ENCODE measurements around the gene C1S. TPM values are rescaled to one million over a fixed set of nuclear protein-coding genes. Genes with fewer than 3 reads are reported as not detected.

Gene C1S
- total and polyA plus RNA-seq, 2 donors (not counting 3 experiments of a cell fraction or from before 2014, with no cell fraction given), result 0.32 to 0.38 TPM

DNA sequence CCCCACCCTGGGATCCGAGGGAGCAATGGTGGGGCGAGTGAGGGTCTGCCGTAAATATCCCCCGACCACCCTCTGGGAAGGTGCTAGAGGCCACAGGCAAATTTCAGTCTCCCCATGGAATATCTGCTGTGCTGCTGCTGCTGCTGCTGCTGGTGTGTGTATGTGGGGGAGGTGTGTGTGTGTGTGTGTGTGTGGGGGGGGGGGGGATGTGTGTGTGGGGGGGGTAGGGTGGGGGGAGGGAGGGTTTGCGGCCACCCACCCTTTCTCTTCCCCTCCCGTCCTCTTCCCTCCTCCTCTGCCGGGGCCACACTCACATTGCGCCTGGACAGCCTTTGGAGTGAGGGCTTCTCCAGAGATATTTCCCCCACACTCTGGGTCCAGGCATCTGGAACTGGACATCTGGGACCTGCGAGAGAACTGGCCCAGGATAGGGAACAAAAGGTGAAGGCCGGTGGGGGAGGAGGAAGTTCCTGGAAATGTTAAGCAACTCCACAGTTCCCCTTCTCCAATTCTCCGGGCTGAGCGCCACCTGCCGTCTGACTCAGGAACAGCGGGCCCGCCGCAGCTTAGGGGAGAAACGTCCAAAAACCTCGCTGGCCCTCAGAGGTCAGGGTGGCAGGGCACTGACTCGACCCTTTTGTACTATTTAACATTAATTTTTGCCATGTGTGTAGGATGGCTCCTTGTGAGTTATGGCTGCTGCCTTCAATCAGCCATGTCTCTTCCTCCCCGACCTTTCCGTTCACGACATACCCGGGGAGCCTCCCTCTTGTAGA, 48.5 kb downstream of the C1S start, which contains the start of gene C1RL:
C1RL (minus strand) TSS at position 419 of the 776 bp plus-strand sequence; CDS start at position 385, 34 bp downstream.
- peak within 1 kb of the TSS; percentile 61 for H3K27ac ChIP-seq (ENCODE audit: insufficient read depth, low read depth, low read length)
- POLR2A ChIA-PET, result interaction anchor here (0.7 to 0.9 kb wide), 2 partner anchors 164 to 165 kb away, joined by 3 read pairs; partner anchors contain the start of genes C12orf57 and RNU7-1
- H3K9me3 ChIP-seq (replicated peaks; ENCODE audit: control insufficient read depth, insufficient read depth, low read length), result no peaks in the 10 kb centered on the region
- H3K4me1 ChIP-seq (ENCODE audit: control insufficient read depth, extremely low read depth, insufficient read depth, low read length), result peaks cover 8% of the 10 kb centered on the region
- CTCF ChIA-PET, result interaction anchor here (0.6 to 6.5 kb wide), 17 partner anchors 10 to 239 kb away, joined by 3 to 73 read pairs (median 7); partner anchors contain the start of genes C12orf57, C1S, CLSTN3 and RNU7-1
- FAIRE-seq, result peak; percentile 99
- intact Hi-C loops (cut with micrococcal nuclease) (loop anchor here (1.0 to 5.0 kb wide), 6 partner anchors 16 to 237 kb away; partner anchors contain the start of genes C12orf57, C1R, EMG1 and LPCAT3), dilution Hi-C loops (cut with MboI; ENCODE audit: extremely low pct_ligation_motif_present, low sequenced_read_pairs) (no loop called here)
- no peaks in the 10 kb centered on the region for H3K79me2 ChIP-seq (ENCODE audit: control insufficient read depth, insufficient read depth, low read length)
- peak within 1 kb of the TSS; percentile 82 for H3K9ac ChIP-seq (replicated peaks; ENCODE audit: extremely low read depth, insufficient read depth, low read length)
- peak; percentile 74 for DNase-seq (ENCODE audit: low read depth, low spot score)
- peak within 1 kb of the TSS; percentile 92 for H2AFZ ChIP-seq (ENCODE audit: low read depth, low read length)
- peak within 1 kb of the TSS; percentile 80 for H3K4me2 ChIP-seq (ENCODE audit: insufficient read depth, low read length)
- H3K36me3 ChIP-seq (ENCODE audit: control insufficient read depth in 2 of 2, extremely low read depth in 1 of 2, insufficient read depth in 2 of 2, low read length in 2 of 2), result no peaks in the 10 kb centered on the region
- no TSS peak for BruUV-seq (replicated peaks)
- no peaks in the 10 kb centered on the region for H4K20me1 ChIP-seq (replicated peaks; ENCODE audit: control insufficient read depth, extremely low read depth, insufficient read depth, low read length)
- TF ChIP-seq POLR2AphosphoS5 (IDR thresholded peaks at IDR 0.05; ENCODE audit: insufficient read depth, low read depth, low read length) (peak; percentile 20), MYC (IDR thresholded peaks at IDR 0.05; ENCODE audit: low read depth, low read length) (no peak)
- TF ChIP-seq, protein P1, sequence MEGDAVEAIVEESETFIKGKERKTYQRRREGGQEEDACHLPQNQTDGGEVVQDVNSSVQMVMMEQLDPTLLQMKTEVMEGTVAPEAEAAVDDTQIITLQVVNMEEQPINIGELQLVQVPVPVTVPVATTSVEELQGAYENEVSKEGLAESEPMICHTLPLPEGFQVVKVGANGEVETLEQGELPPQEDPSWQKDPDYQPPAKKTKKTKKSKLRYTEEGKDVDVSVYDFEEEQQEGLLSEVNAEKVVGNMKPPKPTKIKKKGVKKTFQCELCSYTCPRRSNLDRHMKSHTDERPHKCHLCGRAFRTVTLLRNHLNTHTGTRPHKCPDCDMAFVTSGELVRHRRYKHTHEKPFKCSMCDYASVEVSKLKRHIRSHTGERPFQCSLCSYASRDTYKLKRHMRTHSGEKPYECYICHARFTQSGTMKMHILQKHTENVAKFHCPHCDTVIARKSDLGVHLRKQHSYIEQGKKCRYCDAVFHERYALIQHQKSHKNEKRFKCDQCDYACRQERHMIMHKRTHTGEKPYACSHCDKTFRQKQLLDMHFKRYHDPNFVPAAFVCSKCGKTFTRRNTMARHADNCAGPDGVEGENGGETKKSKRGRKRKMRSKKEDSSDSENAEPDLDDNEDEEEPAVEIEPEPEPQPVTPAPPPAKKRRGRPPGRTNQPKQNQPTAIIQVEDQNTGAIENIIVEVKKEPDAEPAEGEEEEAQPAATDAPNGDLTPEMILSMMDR (IDR thresholded peaks at IDR 0.05; ENCODE audit: extremely low read depth in 1 of 2, insufficient read depth in 1 of 2, low read depth in 1 of 2, low read length in 2 of 2), result peak; percentile 97 to 98
- H3K4me3 ChIP-seq (replicated peaks in 1 of 3; ENCODE audit: insufficient read depth in 1 of 3, low read depth in 1 of 3, low read length in 3 of 3), result peak within 1 kb of the TSS; percentile 23 to 64 (median 39)
- no peaks in the 10 kb centered on the region for H3K27me3 ChIP-seq (ENCODE audit: control insufficient read depth in 2 of 2, insufficient read depth in 2 of 2, low read length in 2 of 2)
- H3K9me1 ChIP-seq (replicated peaks; ENCODE audit: control insufficient read depth, extremely low read depth, insufficient read depth, low read length), result no peaks in the 10 kb centered on the region

Measured in endothelial cell of umbilical vein (primary cell).